Skeletal muscle tissue (tissue), 4 donors: ENCODE data around the gene SLC34A2. TPM values are rescaled to one million over a fixed set of nuclear protein-coding genes. Genes with fewer than 3 reads are reported as not detected.

Source experiments
- H3K27ac ChIP-seq: one replicate; pipeline ENCODE4 v1.7.0; 2013; ENCODE audit warnings: mild to moderate bottlenecking, low read depth, low read length, inconsistent platforms
- H3K27me3 ChIP-seq, 3 donors: one replicate each; pipeline ENCODE4 v1.7.0; 2013; ENCODE audit warnings: low read length in 3 of 3; ENCODE audit not compliant: control insufficient read depth in 3 of 3, insufficient read depth in 3 of 3
- H3K36me3 ChIP-seq, 3 donors: one replicate each; pipeline ENCODE4 v1.7.0; 2013; ENCODE audit warnings: low read length in 3 of 3; ENCODE audit not compliant: control insufficient read depth in 3 of 3, insufficient read depth in 3 of 3
- H3K4me1 ChIP-seq, 3 donors: one replicate each; pipeline ENCODE4 v1.7.0; 2013; ENCODE audit warnings: low read length in 3 of 3, mild to moderate bottlenecking in 3 of 3; ENCODE audit not compliant: control insufficient read depth in 3 of 3, insufficient read depth in 3 of 3
- H3K4me3 ChIP-seq, 3 donors: one replicate each; pipeline ENCODE4 v1.7.0; 2013; ENCODE audit warnings: low read length in 3 of 3
- H3K9ac ChIP-seq, 3 donors: one replicate each; pipeline ENCODE4 v1.7.0; 2013; ENCODE audit warnings: low read length in 3 of 3, mild to moderate bottlenecking in 3 of 3, moderate library complexity in 2 of 3, low read depth in 1 of 3
- H3K9me3 ChIP-seq, 3 donors: one replicate each; pipeline ENCODE4 v1.7.0; 2013; ENCODE audit warnings: low read length in 3 of 3; ENCODE audit not compliant: control insufficient read depth in 3 of 3
- total RNA-seq: library from RNA; depleted of rRNA; stranded (reverse); fragments of >200 nt; gene quantifications from one replicate; pipeline ENCODE4 v1.2.3, GENCODE V29; 2014
- donor health status: Osteomylitis.

The SLC34A2 gene
- total RNA-seq, 1 donor from 2014 or later: not detected

DNA sequence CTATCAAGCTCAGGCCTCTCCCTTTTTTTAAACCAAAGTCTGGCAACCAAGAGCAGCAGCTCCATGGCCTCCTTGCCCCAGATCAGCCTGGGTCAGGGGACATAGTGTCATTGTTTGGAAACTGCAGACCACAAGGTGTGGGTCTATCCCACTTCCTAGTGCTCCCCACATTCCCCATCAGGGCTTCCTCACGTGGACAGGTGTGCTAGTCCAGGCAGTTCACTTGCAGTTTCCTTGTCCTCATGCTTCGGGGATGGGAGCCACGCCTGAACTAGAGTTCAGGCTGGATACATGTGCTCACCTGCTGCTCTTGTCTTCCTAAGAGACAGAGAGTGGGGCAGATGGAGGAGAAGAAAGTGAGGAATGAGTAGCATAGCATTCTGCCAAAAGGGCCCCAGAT, 21.5 kb downstream of the SLC34A2 start:
- Histone ChIP-seq H3K9ac (no peak overlapping the region), H3K4me1 (no peaks in the 10 kb centered on the region)

DNA sequence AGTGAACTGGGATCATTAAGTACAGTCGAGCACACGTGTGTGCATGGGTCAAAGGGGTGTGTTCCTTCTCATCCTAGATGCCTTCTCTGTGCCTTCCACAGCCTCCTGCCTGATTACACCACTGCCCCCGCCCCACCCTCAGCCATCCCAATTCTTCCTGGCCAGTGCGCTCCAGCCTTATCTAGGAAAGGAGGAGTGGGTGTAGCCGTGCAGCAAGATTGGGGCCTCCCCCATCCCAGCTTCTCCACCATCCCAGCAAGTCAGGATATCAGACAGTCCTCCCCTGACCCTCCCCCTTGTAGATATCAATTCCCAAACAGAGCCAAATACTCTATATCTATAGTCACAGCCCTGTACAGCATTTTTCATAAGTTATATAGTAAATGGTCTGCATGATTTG, 22.3 kb downstream of the SLC34A2 start:
- Histone ChIP-seq H3K9me3 (no peaks in the 10 kb centered on the region), H3K4me1 (no peaks in the 10 kb centered on the region), H3K4me3 (no peak overlapping the region), H3K27me3 (no peaks in the 10 kb centered on the region), H3K27ac (no peak overlapping the region), H3K36me3 (no peaks in the 10 kb centered on the region), H3K9ac (no peak overlapping the region)

More for the DNA sequence above, 21.5 kb downstream of the SLC34A2 start:
- no peaks in the 10 kb centered on the region for H3K36me3 ChIP-seq
- no peaks in the 10 kb centered on the region for H3K9me3 ChIP-seq
- H3K27me3 ChIP-seq: no peaks in the 10 kb centered on the region
- H3K4me3 ChIP-seq: no peak overlapping the region
- no peak overlapping the region for H3K27ac ChIP-seq

DNA sequence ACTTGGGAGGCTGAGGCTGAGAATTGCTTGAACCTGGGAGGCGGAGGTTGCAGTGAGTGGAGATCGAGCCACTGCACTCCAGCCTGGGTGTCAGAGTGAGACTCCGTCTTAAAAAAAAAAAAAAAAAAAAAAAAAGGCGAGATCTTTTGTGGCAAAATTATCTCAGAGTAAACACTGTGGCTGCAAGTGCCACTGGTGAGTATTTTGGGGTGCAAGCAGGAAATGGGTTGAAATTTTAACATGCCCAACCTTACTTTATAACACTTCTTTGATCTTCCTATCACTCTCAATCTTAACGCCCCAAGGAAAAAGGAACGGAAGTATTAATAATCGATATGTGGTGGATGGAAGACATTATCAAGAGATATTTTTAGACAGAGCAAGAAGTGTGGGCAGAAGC, 32.1 kb downstream of the SLC34A2 start:
- Histone ChIP-seq H3K4me3 (no peak overlapping the region), H3K36me3 (no peaks in the 10 kb centered on the region), H3K27ac (no peak overlapping the region)

DNA sequence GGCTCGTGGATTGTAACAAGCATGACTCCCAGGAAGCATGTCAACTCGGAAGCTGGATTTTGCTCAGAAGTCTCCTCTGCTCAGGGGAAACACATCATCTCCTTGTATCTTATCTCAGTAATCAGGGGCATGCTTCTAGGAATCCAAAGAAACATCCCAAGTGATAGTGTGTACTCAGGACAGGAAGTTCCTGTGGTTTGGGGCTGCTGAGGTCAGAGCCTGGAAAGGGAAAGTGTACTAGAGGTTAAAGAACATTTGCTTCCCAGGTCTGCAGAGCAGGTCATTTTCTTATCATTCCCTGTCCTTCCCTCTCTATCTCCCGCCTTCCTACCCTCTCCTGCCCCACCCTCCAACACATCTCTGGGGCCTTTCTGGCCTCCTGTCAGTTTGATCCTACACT, 38.8 kb downstream of the SLC34A2 start:
- H3K9ac ChIP-seq: no peak overlapping the region
- no peaks in the 10 kb centered on the region for H3K9me3 ChIP-seq
- H3K27me3 ChIP-seq: no peaks in the 10 kb centered on the region
- H3K27ac ChIP-seq: no peak overlapping the region
- no peaks in the 10 kb centered on the region for H3K4me1 ChIP-seq
- H3K36me3 ChIP-seq: no peaks in the 10 kb centered on the region
- no peak overlapping the region for H3K4me3 ChIP-seq

More for the DNA sequence above, 32.1 kb downstream of the SLC34A2 start:
- Histone ChIP-seq H3K4me1 (no peaks in the 10 kb centered on the region), H3K27me3 (no peaks in the 10 kb centered on the region), H3K9ac (no peak overlapping the region), H3K9me3 (peaks cover 0 to 2% (median 0%) of the 10 kb centered on the region in 3 donors)

DNA sequence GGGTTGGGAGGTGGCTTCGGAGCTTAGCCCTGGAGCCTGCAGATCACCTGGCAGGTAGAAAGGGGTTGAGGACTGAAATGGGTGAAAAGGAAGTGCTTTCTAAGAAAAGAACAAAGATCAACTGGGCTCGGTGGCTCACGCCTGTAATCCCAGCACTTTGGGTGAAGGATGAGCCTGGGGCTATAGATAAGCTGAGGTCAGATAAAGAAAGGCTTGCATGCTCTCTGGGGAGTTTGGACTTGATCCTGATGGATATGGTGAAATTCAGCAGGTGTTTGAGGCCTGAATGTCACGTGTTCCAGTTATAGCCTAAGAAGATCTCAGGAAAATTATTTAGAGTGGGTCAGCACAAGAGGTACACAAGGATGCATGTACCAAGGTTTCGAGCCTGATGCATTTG, 40.8 kb downstream of the SLC34A2 start:
- Histone ChIP-seq H3K9ac (no peak overlapping the region), H3K36me3 (no peaks in the 10 kb centered on the region), H3K4me1 (no peaks in the 10 kb centered on the region), H3K27me3 (no peaks in the 10 kb centered on the region), H3K4me3 (no peak overlapping the region), H3K27ac (no peak overlapping the region), H3K9me3 (no peaks in the 10 kb centered on the region)

DNA sequence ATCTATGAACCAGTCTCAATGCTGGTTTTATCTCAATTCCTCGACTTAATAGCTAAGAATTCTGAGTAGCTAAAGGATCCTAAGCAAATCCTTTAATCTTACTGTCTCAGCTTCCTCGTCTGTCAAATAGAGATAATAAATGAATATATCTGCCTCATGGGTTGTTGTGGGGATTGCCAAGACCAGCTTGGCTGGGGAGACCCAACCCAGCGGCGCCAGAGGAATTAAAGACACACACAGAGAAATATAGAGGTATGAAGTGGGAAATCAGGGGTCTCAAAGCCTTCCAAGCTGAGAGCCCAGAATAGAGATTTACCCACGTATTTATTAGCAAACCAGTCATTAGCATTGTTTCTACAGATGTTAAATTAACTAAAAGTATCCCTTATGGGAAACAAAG, 41.9 kb downstream of the SLC34A2 start:
- no peak overlapping the region for H3K4me3 ChIP-seq
- no peak overlapping the region for H3K27ac ChIP-seq
- H3K36me3 ChIP-seq: no peaks in the 10 kb centered on the region
- no peaks in the 10 kb centered on the region for H3K4me1 ChIP-seq
- H3K27me3 ChIP-seq: no peaks in the 10 kb centered on the region
- no peak overlapping the region for H3K9ac ChIP-seq
- no peaks in the 10 kb centered on the region for H3K9me3 ChIP-seq

DNA sequence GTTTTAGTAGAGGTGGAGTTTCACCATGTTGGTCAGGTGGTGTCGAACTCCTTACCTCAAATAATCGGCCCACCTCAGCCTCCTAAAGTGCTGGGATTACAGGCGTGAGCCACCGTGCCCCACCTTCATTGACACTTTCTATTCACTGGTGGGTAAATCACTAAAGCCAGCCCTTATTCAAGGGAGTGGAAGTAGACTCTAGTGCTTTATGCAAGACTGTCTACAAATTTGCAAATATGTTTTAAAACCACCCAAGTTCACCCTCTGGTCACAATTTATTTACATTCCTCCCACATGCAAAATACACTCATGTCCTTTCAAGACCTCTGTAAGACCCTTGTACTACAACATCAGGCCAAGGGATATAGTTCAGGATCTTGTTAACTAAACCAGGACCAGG, 45.0 kb downstream of the SLC34A2 start:
- H3K4me1 ChIP-seq: no peaks in the 10 kb centered on the region
- H3K36me3 ChIP-seq: no peaks in the 10 kb centered on the region
- H3K27me3 ChIP-seq: no peaks in the 10 kb centered on the region
- H3K27ac ChIP-seq: no peak overlapping the region
- no peaks in the 10 kb centered on the region for H3K9me3 ChIP-seq
- H3K4me3 ChIP-seq: no peak overlapping the region
- no peak overlapping the region for H3K9ac ChIP-seq

DNA sequence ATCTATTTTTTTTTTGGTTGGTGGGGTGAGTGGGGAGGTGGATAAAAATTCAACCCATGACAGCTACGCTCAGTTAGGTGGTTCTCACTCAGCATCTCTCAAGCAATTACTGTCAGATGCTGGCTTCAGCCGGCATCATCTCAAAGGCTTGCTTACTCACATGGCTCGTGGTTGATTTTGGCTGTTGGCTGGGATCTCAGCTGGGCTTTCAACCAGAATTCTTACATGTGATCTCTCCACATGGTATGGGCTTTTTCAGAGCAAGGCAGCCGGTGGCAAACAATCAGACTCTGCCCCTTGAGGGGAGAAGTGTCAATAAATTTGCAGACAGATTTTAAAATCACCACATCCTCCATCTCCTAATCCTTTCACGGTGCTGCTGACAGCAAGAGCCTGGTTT, 47.2 kb downstream of the SLC34A2 start:
- H3K4me1 ChIP-seq: no peaks in the 10 kb centered on the region
- no peaks in the 10 kb centered on the region for H3K36me3 ChIP-seq
- no peaks in the 10 kb centered on the region for H3K27me3 ChIP-seq
- H3K27ac ChIP-seq: no peak overlapping the region
- H3K9ac ChIP-seq: no peak overlapping the region
- H3K9me3 ChIP-seq: no peaks in the 10 kb centered on the region
- no peak overlapping the region for H3K4me3 ChIP-seq

DNA sequence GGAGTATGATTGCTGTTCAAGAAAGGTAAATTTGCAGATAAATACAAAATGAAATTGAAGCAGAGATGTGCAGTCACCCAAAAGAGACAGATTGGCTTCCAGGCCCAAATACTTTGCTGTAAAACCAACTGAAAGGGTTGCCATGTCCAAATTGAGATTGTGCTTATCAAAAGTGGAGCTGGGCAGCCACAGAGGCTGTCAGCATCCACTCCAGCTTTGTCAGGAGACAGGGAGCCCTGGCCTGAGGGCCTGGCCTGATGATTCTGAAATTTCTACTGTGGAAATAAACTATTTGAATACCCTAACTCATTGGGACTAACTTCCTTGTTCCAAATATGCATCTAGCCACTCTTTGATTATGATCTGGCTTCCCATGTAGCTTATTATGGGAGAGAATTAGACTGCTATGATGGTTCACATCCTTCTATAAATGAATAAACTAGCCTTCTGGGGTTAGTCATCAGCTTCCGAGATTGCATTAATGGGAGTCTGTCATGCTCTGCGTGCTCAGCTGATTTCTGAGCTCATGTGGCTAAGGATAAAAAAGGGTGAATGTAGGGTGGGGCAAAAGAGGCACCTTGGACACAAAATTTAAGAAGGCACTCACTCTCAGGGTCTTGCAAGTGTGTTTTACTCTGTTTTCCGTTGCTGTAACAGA, 48.2 kb downstream of the SLC34A2 start:
- Histone ChIP-seq H3K4me3 (no peak overlapping the region), H3K9me3 (no peaks in the 10 kb centered on the region), H3K27me3 (no peaks in the 10 kb centered on the region), H3K4me1 (no peaks in the 10 kb centered on the region), H3K27ac (no peak overlapping the region), H3K36me3 (no peaks in the 10 kb centered on the region), H3K9ac (no peak overlapping the region)

DNA sequence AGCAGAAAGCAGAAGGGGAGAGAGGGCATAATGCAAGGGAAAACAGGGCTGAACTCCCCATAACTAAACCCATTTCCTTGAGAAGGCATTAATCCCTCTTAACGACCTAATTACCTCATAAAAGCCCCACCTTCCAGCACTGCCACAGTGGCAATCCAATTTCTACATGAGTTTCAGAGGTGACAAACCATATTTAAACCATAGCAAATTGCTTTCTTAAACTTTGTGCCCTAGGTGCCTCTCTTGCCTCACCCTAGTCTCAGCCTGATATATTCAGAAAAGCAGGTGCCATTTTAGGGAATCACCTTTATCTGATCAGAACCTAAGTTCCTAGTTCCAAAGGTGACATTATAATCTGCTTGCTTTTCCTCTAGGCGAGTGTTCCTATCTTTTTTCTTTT, 48.9 kb downstream of the SLC34A2 start:
- Histone ChIP-seq H3K4me3 (no peak overlapping the region), H3K27me3 (no peaks in the 10 kb centered on the region), H3K27ac (no peak overlapping the region), H3K4me1 (no peaks in the 10 kb centered on the region), H3K36me3 (no peaks in the 10 kb centered on the region), H3K9me3 (no peaks in the 10 kb centered on the region), H3K9ac (no peak overlapping the region)
